ENCODE results near the gene HNRNPA1.
"Not testable (repeated sequence)": the region's sequence is repeated elsewhere in the genome, so short reads cannot be mapped to it uniquely, and the experiment has no call there.

HNRNPA1 gene

GRCh38 chr12:54298904-54299303 lies 18.4 kb downstream of the HNRNPA1 start:
- DNase-seq (ENCODE audit: low read depth, low spot score) = no peak

- no peak for DNase-seq (ENCODE audit: low read depth, low spot score)
Measured at GRCh38 chr12:54299515-54300224, 19.1 kb downstream of the HNRNPA1 start.

GRCh38 chr12:54300225-54300731 lies 19.8 kb downstream of the HNRNPA1 start:
- DNase-seq (ENCODE audit: low read depth, low spot score) = no peak

- no peak for DNase-seq (ENCODE audit: low read depth, low spot score)
Measured at GRCh38 chr12:54300732-54301427, 20.4 kb downstream of the HNRNPA1 start, which contains the start of gene NFE2. Gene NFE2 (minus strand): TSS chr12:54301015. CDS start chr12:54295248, 5,767 bp downstream.

- no peak for DNase-seq (ENCODE audit: low read depth, low spot score)
Measured at GRCh38 chr12:54301428-54302048, 21.0 kb downstream of the HNRNPA1 start.

GRCh38 chr12:54303640-54304039 lies 23.1 kb downstream of the HNRNPA1 start:
- no peak for DNase-seq (ENCODE audit: low read depth, low spot score)

- DNase-seq (ENCODE audit: low read depth, low spot score) = no peak
Measured at GRCh38 chr12:54304187-54304810, 23.8 kb downstream of the HNRNPA1 start.

- DNase-seq (ENCODE audit: low read depth, low spot score) = no peak
Measured at GRCh38 chr12:54306925-54307741, 26.6 kb downstream of the HNRNPA1 start.

GRCh38 chr12:54311051-54311450 lies 30.5 kb downstream of the HNRNPA1 start:
- DNase-seq (ENCODE audit: low read depth, low spot score) = no peak

GRCh38 chr12:54312309-54312708 lies 31.8 kb downstream of the HNRNPA1 start:
- DNase-seq (ENCODE audit: low read depth, low spot score) = not testable (repeated sequence)

- DNase-seq (ENCODE audit: low read depth, low spot score) = no peak
Measured at GRCh38 chr12:54321363-54321762, 40.8 kb downstream of the HNRNPA1 start.

GRCh38 chr12:54324617-54325441 lies 44.3 kb downstream of the HNRNPA1 start, which contains the start of gene COPZ1:
Gene COPZ1 (plus strand): TSS chr12:54325131. CDS start chr12:54325164, 33 bp downstream.
- DNase-seq (ENCODE audit: low read depth, low spot score) = peak; percentile 89

- DNase-seq (ENCODE audit: low read depth, low spot score) = not testable (repeated sequence)
Measured at GRCh38 chr12:54325442-54326109, 45.0 kb downstream of the HNRNPA1 start.

GRCh38 chr12:54328595-54329337 lies 48.2 kb downstream of the HNRNPA1 start:
- no peak for DNase-seq (ENCODE audit: low read depth, low spot score)

GRCh38 chr12:54329759-54330158 lies 49.2 kb downstream of the HNRNPA1 start:
- no peak for DNase-seq (ENCODE audit: low read depth, low spot score)

GRCh38 chr12:54330442-54330841 lies 49.9 kb downstream of the HNRNPA1 start:
- no peak for DNase-seq (ENCODE audit: low read depth, low spot score)

GRCh38 chr12:54331461-54331860 lies 50.9 kb downstream of the HNRNPA1 start:
- no peak for DNase-seq (ENCODE audit: low read depth, low spot score)

- no peak for DNase-seq (ENCODE audit: low read depth, low spot score)
Measured at GRCh38 chr12:54333420-54334034, 53.0 kb downstream of the HNRNPA1 start.
